NCI-H510A (cell line): ENCODE results near the gene NFASC.

Experiments used
- DNase-seq: peaks from one replicate; lab custom pipeline; 2025; lab: John Stamatoyannopoulos, UW

Gene NFASC

DNA sequence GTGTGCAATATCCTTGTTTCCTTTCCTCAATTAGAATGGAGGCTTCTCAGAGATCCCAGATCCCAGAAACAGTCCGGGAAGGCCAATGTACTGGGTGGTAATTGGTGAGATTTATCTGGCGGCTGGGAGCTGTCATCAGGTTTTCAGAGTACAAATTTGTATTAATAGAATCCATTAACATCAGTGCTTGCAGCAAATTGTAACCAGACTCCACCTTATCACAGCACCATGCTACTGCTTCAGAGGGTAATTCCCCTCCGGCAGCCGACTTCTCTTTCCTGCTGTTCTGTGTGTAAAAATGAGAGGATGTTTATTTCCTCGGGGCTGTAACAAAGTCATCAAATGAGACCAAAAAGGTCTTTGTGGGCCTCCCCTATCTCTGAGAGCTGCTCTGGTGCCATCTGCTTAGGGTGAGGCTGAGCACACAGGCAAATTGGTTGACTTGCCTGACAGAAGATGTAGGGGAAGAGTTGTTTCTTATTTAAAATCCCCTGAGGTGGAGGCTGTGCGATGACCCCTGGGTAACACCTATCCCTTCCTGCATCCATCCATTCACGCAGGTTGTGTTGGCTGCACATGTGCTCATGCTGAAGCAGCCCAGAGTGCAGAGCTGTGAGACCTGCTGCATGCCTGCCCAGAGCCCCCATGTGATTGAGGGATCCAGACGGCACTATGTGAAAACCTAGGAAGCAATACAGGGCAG is 19.2 kb downstream of the NFASC start:
- DNase-seq: no peak

DNA sequence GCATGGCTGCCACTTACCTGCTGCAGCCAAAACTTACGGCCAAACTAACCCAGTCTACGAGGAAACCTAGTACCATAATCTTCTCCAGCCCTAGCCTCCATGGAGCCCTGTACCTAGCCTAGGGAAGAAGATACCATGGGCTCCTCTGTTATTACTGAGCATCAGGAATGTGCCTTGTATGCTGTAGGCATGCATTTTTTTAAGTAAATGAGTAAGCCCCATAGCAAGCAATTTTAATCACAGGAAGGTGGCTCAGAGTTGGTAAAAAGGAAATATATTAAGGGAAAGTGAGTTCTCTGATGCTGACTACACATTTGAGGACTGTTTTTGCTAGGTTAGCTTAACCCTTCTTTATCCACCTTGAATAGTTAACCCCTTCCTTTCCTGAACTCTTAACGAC is 21.2 kb downstream of the NFASC start:
- DNase-seq: no peak

DNA sequence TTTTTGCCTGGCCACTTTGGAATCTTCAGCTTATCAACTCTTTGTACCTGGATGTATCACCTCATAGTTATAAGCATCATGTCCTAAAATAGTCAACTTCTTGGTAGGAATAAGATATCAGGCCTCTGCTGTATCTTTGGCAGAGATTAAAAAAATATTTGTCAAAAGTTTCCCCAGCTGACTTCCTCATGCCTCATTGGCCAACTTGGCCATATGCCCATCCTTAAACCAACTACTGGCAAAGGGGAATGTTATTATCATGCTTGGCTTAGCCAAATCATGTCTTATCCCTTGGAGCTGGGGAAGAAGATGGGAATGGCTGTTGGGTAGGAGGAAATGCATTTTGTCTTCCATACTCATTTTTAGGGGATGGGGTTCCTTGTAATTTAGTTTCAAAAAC is 23.4 kb downstream of the NFASC start:
- no peak for DNase-seq

DNA sequence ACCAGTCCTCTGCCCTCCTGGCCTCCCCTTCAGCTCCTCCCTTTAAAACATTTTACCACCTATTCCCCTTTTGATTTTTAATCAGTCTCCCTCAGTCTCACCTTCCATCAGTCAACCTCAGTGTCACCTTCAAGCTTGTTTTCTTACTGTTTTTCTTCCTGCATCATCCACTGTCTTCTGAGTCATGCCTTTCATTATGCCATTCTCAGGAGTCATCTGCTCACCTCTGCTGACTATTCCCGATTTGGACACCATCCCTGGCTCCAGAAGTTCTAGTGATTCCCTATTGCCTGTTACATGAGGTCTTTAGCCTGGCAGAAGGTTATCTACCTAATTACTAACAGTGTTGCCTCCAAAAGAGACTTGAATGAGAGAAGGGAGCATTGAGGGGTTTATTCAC is 23.9 kb downstream of the NFASC start:
- DNase-seq: no peak

DNA sequence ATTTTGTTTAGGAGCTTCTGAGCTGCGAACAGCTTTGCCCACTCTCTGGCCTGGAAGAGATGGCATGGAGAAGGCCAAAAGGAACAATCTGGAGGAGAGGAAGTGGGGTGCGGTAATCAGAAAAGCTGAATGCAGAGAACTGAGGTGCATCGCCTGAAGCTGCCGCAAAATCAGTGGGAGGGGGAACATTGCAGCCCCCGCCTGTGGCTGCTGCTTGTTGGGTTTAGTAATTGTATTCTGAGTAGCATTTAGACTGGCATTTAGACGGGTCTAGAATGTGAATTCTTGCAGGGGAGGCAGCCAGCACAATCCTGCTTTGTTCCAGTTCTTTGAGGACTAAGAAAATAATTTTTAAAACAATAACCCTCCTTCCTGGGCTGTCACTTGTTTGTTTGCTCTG is 25.4 kb downstream of the NFASC start:
- DNase-seq: no peak

DNA sequence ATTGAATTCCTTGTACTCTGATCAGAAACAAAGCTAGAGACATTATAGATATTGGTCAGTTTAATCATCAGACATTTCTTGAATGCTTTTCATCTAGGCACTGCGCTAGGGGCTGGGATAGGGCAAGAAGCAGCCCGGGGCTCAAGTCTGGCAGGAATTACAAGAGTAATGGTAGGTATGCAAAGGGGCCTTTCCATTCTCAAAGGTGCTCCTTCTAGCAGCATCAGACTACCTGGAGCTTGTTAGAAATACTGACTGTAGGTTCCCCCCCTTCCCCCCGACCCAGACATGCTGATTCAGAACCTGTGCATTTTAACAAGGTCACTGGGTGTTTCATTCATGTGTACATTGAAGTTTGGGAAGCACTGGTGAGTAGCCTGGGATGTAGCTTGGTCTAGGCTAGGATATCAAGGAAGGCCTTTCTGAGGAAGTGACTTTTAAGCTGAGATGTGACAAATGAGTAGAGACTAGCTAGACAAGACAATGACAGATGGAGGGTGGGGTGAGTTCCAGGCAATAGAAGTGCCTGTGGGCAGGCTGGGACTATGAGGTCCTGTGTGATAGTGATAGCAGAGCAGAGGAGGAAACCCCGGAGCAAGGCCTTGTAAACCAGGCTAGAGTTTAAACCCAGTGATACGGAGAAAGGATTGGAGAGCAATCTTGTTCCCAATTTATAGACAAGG is 26.3 kb downstream of the NFASC start:
- no peak for DNase-seq

DNA sequence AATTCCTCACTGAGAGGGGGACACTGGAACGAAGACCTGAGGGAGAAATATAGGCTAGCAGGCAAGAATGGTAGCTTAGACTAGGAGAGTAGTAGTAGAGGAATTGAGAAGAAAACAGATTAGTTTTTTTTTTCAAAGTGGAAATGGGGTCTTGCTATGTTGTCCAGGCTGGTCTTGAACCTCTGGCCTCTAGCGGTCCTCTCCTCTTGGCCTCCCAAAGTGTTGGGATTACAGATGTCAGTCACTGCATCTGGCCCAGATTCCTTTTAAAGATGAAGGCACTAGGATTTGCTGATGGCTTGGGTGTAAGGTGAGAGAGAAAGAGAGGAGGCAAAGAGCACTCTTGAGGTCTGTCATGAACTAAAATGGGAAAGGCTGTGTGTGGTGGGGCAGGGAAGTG is 30.1 kb downstream of the NFASC start:
- DNase-seq: no peak

DNA sequence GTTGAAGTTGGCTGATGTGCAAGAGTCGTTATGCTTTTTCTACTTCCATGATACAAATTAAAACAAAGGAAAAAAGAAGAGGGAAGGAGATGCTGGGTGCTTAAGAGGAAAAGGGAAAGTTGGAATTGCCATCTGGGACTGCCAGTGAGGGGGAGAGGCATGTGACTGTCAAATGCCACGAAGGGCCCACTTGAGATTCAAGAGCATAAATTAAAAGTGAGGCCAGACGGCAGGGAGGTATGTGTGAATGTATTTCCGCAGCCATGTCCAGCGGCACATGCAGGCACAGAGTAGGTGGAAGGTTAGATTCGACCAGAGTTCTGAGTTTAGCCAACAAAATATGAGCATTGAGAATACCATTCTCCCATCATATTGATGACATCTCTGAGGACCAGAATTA is 32.0 kb downstream of the NFASC start:
- DNase-seq: peak; percentile 78

DNA sequence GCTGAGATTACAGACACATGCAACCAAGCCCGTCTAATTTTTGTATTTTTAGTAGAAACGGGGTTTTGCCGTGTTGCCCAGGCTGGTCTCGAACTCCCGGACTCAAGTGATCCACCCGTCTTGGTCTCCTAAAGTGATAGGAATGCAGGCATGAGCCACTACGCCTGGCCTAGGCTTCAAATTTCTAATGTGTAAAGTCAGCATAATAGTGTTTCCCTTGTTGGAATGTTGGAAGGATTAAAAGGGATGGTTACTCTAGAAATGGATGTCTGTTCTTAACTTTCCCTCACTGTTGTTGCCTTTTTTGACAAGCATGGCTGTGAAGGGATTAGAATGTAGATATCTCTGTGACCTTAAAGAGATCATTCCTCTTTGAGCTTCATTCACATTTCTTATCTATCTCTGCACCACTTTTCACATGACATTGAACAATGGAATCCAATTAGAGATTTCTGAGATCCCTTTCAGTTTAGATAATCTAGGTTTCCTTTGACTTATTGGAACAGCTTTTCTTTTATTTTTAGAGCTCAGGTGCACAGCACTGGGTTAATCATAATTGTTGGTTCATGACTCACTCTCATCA is 33.7 kb downstream of the NFASC start:
- DNase-seq: no peak

DNA sequence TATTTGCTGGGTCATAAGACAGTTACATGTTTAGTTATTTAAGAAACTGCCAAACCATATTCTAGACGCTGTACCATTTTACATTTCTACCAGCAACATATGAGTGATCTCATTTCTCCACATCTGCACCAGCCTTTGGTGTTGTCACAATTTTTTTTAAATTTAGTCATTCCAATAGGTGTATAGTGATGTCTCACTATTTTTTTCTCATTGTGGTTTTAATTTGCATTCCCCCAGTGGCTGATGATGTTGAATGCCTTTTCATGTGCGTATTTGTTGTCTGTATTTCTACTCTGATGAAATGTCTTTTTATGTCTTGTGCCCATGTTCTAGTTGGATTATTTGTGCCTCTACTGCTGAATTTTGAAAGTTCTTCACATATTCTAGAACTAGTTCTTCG is 38.4 kb downstream of the NFASC start:
- no peak for DNase-seq

DNA sequence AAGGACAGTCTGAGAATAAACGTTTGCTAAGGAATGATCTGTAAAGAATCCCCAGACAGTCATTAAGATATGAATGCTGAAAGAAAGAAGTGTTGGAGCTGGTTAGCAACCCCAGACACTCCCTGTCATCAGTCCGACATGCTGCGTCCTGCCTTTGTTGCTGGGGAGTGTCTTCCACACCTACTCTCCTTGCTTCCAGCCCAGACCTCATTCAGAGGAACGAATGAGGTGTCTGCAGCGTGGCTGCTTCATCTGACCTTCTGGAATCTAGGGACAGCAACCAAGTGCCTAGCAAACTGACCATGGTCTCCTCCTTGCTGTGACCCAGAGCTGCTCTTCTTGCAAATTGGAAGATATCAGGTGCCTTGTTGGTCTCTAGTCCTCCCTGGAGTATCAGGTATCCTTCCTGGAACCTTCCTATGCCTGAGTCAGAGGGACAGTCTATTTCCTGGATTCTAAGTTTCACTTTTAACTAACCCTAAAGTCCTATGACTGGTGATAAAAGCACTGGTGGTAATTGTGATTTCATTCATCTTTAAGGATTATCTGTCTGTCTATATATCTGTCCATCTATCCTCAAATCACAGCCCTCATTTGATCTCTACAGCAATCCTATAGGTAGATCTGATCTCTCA is 45.3 kb downstream of the NFASC start:
- no peak for DNase-seq

DNA sequence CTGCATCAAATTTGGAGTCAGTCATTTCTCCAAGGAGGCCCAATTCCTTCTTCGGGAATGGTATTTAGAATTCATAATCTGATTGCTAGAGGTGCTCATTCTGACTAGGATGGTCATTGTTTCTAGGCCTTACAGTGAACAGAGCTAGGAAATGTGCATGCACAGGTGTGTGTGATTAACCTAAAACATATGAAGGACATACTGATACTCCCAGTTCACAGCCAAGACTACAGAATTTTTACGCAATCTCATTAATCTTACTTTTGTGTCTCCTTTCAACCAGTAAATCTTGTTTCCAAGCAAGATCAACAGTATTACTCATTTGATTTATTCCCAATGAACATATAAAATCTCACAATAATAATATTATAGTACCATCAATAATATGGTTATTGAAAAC is 47.1 kb downstream of the NFASC start:
- DNase-seq: no peak

DNA sequence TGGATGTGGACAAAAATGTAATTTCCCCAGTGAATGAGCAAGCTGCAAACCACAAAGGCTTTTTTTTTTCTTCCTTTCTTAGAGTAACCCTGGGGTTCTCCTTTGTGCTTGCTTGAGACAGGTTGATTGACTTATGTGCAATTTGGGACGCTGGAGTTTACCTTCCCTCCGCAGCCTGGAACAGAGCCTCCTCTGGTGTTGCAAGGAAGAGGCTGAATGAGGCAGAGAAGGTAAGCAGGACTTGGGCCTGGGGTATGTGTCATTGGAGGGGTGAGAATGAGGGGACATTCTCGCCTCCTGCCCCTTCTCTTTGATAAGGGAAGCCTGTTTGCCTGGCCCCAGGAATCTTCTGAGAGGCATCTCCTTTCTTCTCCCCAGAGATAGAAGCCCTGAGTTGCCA is 49.8 kb downstream of the NFASC start:
- DNase-seq: no peak

DNA sequence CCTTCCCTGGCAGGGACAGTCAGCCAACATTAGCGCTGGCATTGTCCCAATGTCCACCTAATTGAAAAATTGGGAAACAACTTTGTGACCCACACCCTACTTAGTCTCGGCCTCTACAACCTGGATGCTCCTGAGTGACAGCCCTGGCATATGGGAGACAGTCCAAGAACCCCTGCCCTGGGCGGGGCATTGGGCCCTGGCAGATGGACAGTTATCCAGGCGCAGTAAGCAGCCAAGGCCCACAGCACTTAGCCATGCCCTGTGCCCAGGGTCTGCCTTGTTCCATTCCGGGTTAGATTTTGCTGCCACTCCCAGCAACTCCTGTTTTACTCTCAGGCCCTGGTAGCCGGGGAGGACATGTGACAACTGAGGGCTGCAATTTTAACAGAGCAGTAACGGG is 50.3 kb downstream of the NFASC start:
- DNase-seq: no peak

DNA sequence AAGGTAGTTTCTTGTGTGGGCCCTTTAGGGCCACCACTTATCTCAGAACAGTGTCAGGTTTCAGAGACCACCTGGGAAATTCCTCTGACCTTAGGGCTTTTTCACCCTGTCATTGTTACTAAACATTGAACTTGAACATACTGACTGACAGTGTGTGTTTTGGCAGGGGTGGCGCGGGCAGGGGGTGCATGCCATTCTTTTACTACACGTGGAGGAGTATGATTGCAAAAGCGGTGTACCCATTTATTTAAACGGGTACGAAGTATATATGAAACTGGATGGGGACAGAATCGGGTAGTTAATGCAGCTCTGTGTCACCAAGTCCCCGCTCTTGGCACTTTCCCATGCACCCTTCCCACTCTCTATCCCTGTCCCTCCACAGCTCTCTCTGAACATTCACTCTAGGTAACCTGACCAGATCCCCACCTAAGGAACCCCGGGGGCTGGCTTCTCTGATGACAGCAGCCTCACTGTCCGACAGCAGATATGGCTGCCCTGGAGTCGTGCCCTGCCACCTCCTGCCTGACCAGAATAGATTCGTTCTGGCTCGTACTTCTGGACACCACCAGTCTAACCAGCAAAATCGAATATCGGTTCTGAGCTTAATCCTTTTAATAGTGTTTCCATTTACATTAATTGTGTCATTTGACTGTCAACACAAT is 51.3 kb downstream of the NFASC start:
- no peak for DNase-seq

DNA sequence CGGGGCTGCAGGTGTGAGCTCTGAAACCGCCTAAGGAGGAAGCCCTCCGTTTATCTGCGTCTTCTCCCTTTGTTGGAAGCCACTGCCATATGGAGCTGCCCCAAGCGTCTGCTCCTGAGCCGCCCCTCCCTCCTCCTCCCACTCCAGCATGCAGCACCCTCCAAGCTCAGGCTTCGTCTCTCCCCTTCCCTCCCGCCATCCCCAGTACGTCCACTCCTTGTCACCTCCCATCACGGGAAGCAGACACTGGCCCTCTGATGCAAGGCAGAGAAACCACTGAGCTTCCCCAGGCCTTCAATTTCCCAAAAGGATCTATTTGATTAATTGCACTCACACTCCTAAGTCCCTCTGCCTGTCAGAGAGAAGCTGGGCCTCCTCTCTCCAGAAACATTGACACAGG is 52.5 kb downstream of the NFASC start:
- no peak for DNase-seq

DNA sequence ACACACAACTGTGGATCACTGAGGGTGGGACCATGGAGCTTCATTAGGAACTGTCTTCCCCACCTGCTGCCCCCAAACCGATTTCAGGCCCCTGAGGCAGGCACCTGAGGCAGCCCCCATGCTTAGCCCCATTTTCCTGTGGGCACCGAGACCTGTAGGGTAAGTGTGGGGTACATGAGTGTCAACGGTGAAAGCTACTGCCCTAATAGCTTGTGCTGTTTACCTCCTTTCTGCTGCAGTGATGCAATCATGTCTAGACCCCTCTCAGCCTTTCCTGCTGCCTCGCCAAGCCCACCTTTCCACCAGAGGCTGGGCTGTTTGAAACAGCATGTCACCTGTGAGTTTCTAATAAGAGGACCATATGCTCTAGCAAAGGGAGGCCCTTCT is 53.0 kb downstream of the NFASC start:
- DNase-seq: no peak

DNA sequence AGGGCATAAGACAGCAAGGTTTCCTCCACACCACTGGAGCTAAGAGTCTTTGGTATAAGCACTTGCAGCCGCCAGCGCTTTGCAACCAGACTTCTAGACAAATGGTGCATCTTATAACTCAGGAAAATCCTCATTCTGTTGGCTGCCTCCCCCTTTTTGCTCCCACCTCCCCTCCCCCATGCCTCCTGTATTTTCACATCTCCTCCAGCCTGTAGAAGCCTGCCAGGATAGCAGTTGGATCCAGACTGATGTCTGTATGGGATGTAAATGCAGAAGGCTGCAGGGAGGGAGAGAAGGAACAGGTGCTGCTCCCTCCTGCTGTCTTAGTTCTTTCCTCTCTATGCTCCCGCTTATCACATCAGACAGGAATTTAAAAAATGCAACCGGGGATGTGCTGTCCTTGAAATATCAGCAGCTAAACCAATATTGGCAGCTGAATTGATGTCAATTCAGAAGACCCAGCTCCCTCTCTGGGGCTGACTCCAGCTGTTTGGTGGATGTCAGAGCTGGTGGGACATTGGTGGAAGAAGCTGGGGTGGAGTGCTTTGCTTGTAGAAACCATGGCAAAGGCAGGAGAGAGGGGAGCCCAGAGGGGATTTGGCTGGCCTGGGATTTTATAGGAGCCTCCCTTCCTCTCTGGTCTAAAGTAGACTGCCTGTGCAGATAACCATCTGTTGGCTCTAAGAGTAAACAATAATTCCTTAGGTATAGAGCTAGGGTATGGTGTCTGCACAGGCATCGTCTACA is 53.5 kb downstream of the NFASC start:
- DNase-seq: no peak

DNA sequence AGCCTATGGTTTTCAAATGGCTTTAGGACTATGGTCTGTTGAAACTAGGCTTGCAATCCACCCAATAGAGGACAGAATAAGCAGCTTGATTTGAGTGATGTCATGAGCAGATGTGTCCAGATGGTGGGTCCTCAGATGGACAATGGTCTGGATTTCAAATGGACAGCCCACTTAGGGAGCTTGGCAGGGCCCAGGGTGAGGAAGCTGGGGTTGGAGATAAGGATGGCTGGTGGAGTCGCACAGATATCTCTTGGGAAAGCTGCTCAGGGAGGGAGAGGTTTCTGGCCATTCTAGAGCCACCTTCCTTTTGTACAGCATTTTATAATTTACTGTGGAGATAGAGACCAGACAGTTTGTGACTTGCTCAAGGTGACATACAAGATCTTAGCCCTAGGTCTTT is 55.0 kb downstream of the NFASC start:
- no peak for DNase-seq

DNA sequence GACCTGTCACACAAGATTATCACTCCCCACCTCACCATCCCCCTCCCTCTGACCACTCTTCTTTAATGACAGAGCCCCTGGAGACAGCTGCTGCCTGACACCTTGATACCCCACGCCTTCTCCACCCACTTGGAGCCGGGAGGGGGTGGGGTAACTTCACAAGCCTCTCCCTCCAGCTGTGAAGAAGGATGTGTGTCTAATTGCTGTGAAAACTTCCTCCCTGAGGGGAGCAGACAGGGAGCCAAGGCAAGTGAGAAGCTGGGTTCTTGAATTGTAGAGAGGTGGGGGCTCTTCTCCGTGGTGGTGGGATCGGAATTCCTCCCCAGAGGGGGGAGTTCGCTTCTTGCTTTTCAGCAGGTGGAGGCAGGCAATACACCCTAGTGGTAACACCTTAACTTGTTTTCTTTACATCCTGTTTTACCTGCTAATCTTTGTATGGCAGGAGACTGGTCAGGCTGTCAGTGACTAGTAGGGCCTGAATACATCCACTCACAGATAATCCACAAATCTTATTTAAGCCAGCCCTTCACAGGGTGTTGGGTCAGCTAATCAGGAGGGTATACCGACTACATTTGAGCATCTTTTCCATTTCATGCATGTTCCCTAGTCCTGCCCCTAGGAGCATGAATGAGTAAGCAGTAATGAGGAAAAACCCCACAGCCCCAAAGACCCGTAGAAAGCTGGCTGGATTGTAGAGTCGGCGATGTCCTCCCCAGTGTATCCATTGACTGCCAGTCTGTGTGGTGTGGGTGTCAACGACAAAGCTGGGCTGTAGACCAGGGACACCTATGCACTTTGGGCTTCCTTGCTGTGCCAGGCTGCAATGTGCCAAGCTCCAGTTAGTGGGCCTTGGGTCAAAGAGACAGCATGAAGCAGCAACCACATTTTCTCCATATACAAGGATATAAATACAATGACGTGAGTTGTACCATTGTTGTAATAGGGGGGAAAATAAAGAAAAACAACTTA is 57.3 kb downstream of the NFASC start:
- no peak for DNase-seq
